SU-DHL-6 (cell line): ENCODE results near the gene ADAM8.

Experiments
- H2AFZ ChIP-seq: fragments of 200-600 bp; sonication (generic); 2 replicates; pipeline ENCODE4 v1.6.1; 2014; ENCODE audit warnings: low read depth, mild to moderate bottlenecking, moderate library complexity, mixed read lengths, antibody characterized with exemption, low read length; ENCODE audit not compliant: severe bottlenecking
- H3F3A ChIP-seq: fragments of 200-600 bp; shearing (Covaris generic); 2 replicates; pipeline ENCODE4 v1.6.0; 2016; ENCODE audit warnings: antibody characterized with exemption, mild to moderate bottlenecking; ENCODE audit not compliant: insufficient read depth
- H3K27ac ChIP-seq: fragments of 200-600 bp; sonication (generic); 2 replicates; pipeline ENCODE4 v1.5.1; 2016; ENCODE audit warnings: low read depth, mild to moderate bottlenecking, low read length, moderate library complexity, mixed read lengths
- H3K27me3 ChIP-seq: fragments of 200-600 bp; sonication (generic), shearing (Covaris generic); 2 replicates; pipeline ENCODE4 v1.6.0; 2014; ENCODE audit warnings: mild to moderate bottlenecking, low read length
- H3K36me3 ChIP-seq: fragments of 200-600 bp; sonication (generic); 2 replicates; pipeline ENCODE4 v1.6.1; 2014; ENCODE audit warnings: mild to moderate bottlenecking, low read length, mixed read lengths
- H3K4me2 ChIP-seq: fragments of 300-600, 200-600 bp; shearing (Covaris generic), sonication (generic); 2 replicates; pipeline ENCODE4 v1.6.0; 2014; ENCODE audit warnings: low read length, low read depth, mild to moderate bottlenecking; ENCODE audit not compliant: poor library complexity, severe bottlenecking
- H3K4me3 ChIP-seq: fragments of 200-600 bp; sonication (generic); 2 replicates; pipeline ENCODE4 v1.5.1; 2014; ENCODE audit warnings: antibody characterized with exemption, low read length, mild to moderate bottlenecking, mixed read lengths; ENCODE audit not compliant: insufficient read depth, poor library complexity, severe bottlenecking
- H3K79me2 ChIP-seq: fragments of 200-600 bp; sonication (generic); 2 replicates; pipeline ENCODE4 v1.6.1; 2014; ENCODE audit warnings: mild to moderate bottlenecking, low read length, moderate library complexity; ENCODE audit not compliant: insufficient read depth
- H3K9ac ChIP-seq: fragments of 200-600 bp; sonication (generic); 2 replicates; pipeline ENCODE4 v1.7.0; 2014; ENCODE audit warnings: mild to moderate bottlenecking, low read length
- H3K9me2 ChIP-seq: fragments of 200-600 bp; sonication (generic); replicated peaks from 2 replicates; pipeline ENCODE4 v1.6.1; 2014; ENCODE audit warnings: low read length; ENCODE audit not compliant: insufficient read depth
- H3K9me3 ChIP-seq: fragments of 200-600 bp; sonication (generic); 2 replicates; pipeline ENCODE4 v1.6.1; 2014; ENCODE audit warnings: low read length, mixed read lengths; ENCODE audit not compliant: insufficient read depth
- H4K20me1 ChIP-seq: fragments of 200-600 bp; sonication (generic); 2 replicates; pipeline ENCODE4 v1.6.1; 2014; ENCODE audit warnings: low read depth, mild to moderate bottlenecking, antibody characterized with exemption, low read length, moderate library complexity, mixed read lengths
- CTCF ChIP-seq: fragments of 200-600 bp; sonication (generic); IDR thresholded peaks from one replicate; pipeline ENCODE4 v1.5.1; 2017; ENCODE audit warnings: antibody characterized with exemption, mild to moderate bottlenecking, low read length, moderate library complexity; ENCODE audit not compliant: insufficient read depth, poor library complexity, severe bottlenecking
- EZH2phosphoT487 ChIP-seq: fragments of 200-600 bp; sonication (generic), shearing (Covaris generic); conservative IDR thresholded peaks from 2 replicates; pipeline ENCODE4 v1.6.1; 2018; ENCODE audit warnings: mild to moderate bottlenecking, antibody characterized with exemption, low read length, moderate library complexity, mixed read lengths

The ADAM8 gene

DNA sequence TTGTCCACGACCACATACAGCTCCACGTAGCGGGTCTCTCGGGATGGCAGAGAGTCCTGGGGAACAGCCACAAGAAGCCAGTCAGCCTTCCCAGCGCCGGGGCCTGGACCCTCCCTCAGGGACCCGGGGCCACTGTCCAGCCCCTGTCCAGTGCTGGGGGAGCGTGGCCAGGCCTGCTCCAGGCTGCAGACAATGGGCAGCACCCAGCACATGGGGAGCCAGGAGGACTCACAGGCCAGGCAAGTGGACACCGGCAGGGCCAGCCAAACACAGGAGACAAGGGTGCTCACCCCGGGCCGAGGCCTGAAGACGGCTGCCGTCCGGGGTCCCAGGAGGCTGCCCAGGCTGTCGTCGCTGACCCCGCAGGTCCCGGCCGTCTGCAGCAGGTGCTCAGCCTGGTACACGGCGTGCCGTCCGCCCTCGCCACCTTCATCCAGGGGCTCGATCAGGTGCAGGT lies 3.7 kb downstream of the ADAM8 start:
- Histone ChIP-seq H3K27ac (no peak overlapping the region), H3K9me2 (no peaks in the 10 kb centered on the region), H3K4me3 (no peak overlapping the region), H3K9ac (no peak overlapping the region), H2AFZ (no peak overlapping the region), H3K36me3 (no peaks in the 10 kb centered on the region), H3K4me2 (no peak overlapping the region), H3K79me2 (no peaks in the 10 kb centered on the region), H4K20me1 (no peaks in the 10 kb centered on the region), H3K27me3 (no peaks in the 10 kb centered on the region), H3K9me3 (no peaks in the 10 kb centered on the region), H3F3A (no peaks in the 10 kb centered on the region)
- TF ChIP-seq CTCF, result no peak
- no peak for TF ChIP-seq EZH2phosphoT487

DNA sequence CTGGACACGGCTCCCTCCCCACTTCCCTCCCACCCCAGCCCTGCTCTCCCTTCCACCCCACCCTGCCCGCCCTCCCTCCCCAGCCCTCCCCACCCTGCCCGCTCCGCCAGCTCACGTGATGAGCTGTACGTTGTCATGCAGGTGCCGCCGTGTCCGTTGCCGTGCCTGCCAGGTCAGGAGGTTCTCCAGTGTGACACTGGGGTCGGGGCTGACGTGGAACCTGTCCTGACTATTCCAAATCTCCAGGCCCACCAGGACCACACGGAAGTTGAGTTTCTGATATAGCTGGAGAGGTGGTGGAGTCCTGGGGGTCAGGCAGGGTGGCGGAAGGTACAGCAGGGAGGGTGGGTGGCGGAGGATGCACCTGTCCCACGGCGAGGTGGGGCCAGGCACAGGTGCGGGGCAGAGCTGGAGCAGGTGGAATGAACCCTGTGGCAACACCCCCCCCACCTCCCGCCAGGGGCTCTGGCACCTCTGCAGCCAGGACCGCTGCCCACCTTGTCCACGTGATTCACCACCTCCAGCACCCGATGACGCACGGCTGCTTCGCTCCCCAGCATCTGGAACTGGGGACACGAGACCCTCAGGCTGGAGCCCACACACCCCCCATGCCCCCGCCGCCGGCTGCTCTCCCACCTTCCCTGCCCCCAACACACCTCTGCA lies 4.2 kb downstream of the ADAM8 start:
- no peak overlapping the region for H3K4me3 ChIP-seq
- H3K4me2 ChIP-seq, result no peak overlapping the region
- no peak for TF ChIP-seq CTCF
- TF ChIP-seq EZH2phosphoT487, result no peak
- H2AFZ ChIP-seq, result no peak overlapping the region
- no peaks in the 10 kb centered on the region for H3K27me3 ChIP-seq
- no peaks in the 10 kb centered on the region for H3F3A ChIP-seq
- H3K79me2 ChIP-seq, result no peaks in the 10 kb centered on the region
- H3K36me3 ChIP-seq, result no peaks in the 10 kb centered on the region
- no peak overlapping the region for H3K9ac ChIP-seq
- H4K20me1 ChIP-seq, result no peaks in the 10 kb centered on the region
- H3K9me3 ChIP-seq, result no peaks in the 10 kb centered on the region
- H3K27ac ChIP-seq, result no peak overlapping the region
- no peaks in the 10 kb centered on the region for H3K9me2 ChIP-seq

DNA sequence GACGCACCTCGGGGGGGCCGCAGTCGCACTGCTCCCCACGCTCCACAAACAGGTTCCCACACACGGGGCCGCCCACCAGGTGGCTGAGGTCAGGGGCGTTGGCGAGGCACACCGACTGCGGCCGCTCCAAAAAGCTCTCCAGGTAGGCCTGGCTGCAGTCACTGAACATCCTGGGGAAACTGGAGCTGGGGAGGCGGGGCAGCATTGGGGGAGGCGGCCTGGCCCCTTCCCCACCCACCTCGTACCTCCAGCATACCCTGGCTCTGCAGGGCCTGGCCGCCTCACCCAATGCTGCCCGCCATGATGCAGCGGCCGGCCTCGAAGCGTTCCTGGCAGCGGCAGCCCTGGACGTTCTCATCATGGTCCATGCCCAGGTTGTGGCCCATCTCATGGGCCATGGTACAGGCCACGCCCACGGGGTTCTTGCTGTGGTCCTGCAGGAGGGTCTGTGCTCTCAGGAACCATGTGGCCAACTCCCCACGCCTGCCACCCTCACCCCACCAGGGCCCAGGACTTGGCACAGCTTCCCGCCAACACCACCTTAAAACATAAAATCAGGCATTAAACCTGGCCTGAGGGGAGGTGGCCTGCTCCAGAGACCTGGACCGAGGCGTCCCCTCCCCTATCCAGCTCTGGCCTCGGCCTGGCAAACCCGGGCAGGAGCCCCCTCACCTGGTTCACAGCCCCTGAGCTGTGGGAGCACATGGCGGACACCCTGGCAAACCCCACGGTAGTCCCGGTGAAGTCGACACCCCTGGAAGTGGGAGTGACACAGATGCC lies 5.0 kb downstream of the ADAM8 start:
- no peaks in the 10 kb centered on the region for H3K79me2 ChIP-seq
- H3K4me2 ChIP-seq, result no peak overlapping the region
- H3K36me3 ChIP-seq, result no peaks in the 10 kb centered on the region
- TF ChIP-seq CTCF (no peak), EZH2phosphoT487 (no peak)
- no peaks in the 10 kb centered on the region for H3F3A ChIP-seq
- H3K9ac ChIP-seq, result no peak overlapping the region
- H2AFZ ChIP-seq, result no peak overlapping the region
- no peaks in the 10 kb centered on the region for H3K9me3 ChIP-seq
- H3K27ac ChIP-seq, result no peak overlapping the region
- H3K27me3 ChIP-seq, result no peaks in the 10 kb centered on the region
- no peak overlapping the region for H3K4me3 ChIP-seq
- no peaks in the 10 kb centered on the region for H4K20me1 ChIP-seq
- H3K9me2 ChIP-seq, result no peaks in the 10 kb centered on the region
